Measurements from ENCODE around the gene PHYHIPL.

GRCh38 chr10:59276919-59277318 is 100.5 kb downstream of the PHYHIPL start:
- TF ChIP-seq EZH2 (IDR thresholded peaks at IDR 0.05; ENCODE audit: low read length, missing control alignments) (no peak), CTCF (conservative IDR thresholded peaks at IDR 0.05 in 1 of 2, IDR thresholded peaks at IDR 0.05 in 1 of 2; ENCODE audit: low read depth in 1 of 2, low read length in 2 of 2) (no peak)

All from fibroblast of lung (primary cell).